ENCODE measurements around the gene NANOS3.

The NANOS3 gene

DNA sequence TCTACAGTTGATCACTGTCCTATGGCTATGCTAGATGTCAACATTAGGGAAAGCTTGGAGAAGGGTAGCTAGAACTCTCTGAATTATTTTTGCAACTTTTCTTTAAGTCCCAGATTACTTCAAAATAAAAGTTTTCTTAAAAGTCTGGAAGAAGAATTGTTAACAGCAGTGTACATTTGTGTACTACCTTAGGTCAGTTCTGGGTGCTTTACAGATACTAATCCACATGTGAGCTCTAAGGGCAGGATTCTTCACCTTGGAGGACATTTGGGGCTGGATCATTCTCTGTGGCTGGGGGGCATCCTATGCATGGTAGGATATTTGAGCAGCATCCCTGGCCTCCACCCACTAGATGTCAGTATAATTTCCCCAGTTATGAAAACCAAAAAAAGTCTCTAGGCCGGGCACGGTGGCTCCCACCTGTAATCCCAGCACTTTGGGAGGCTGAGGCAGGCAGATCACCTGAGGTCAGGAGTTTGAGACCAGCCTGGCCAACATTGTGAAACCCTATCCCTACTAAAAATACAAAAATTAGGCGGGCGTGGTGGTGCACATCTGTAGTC, 26.1 kb downstream of the NANOS3 start:
- H3K36me3 ChIP-seq (ENCODE audit: control insufficient read depth, insufficient read depth, low read length): no peaks in the 10 kb centered on the region
- TF ChIP-seq, protein P1, sequence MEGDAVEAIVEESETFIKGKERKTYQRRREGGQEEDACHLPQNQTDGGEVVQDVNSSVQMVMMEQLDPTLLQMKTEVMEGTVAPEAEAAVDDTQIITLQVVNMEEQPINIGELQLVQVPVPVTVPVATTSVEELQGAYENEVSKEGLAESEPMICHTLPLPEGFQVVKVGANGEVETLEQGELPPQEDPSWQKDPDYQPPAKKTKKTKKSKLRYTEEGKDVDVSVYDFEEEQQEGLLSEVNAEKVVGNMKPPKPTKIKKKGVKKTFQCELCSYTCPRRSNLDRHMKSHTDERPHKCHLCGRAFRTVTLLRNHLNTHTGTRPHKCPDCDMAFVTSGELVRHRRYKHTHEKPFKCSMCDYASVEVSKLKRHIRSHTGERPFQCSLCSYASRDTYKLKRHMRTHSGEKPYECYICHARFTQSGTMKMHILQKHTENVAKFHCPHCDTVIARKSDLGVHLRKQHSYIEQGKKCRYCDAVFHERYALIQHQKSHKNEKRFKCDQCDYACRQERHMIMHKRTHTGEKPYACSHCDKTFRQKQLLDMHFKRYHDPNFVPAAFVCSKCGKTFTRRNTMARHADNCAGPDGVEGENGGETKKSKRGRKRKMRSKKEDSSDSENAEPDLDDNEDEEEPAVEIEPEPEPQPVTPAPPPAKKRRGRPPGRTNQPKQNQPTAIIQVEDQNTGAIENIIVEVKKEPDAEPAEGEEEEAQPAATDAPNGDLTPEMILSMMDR (IDR thresholded peaks at IDR 0.05; ENCODE audit: insufficient read depth, low read length, poor library complexity, severe bottlenecking): peak; percentile 45
- no peaks in the 10 kb centered on the region for H3K27me3 ChIP-seq (replicated peaks; ENCODE audit: control insufficient read depth, insufficient read depth, low read length)
- H3K4me3 ChIP-seq (replicated peaks; ENCODE audit: low read depth, low read length): no peak overlapping the region
- DNase-seq (ENCODE audit: extremely low read depth, insufficient read length): no peak

DNA sequence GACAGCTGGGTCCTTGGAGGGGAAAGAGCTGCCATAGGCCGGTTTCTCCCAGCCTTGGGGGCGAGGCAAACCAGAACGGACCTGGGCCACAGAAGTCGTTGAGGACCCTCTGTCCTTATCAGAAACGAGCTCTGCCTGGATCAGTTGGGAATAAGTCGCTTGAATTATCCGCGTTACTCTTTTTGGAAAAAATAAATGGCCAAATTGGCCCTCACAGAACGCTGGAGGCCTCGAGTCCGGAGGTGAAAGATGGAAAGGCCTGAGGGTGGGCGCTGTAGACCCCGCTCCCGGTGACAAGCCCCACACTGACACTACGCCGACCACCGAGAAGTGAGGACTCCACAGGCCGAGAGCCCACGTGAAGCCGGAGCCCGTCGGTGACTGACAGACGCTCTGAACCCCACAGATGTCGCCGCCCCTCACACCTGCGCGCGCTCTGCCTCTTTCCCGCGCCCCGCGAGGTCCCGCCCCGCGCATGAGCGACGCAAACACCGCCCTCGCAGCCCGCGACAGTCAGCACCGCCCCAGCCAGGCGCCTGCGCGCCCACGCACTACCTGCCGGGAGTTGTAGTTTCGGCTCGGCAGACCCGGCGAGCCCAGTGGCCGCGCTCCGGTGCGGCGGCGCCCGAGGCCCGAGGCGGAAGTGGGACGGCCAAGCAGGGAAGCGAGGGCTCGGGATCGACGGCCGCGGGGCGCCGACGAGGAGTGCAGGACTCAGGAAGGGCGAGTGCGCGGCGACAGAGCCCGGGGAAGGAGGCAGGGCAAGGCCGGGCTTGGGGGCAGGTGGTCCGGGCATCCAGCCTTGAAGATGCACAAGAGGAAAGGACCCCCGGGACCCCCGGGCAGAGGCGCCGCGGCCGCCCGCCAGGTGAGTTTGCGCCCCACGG, 28.9 kb downstream of the NANOS3 start, which contains the start of the genes BRME1 and CC2D1A:
Gene BRME1 (minus strand): TSS at position 484 of the 887 bp plus-strand sequence. CDS start 1,225 bp downstream, outside the sequence.
Gene CC2D1A (plus strand): TSS at position 568 of the 887 bp plus-strand sequence. CDS start 241 bp downstream, at position 809.
- H3K36me3 ChIP-seq (ENCODE audit: control insufficient read depth, insufficient read depth, low read length): no peaks in the 10 kb centered on the region; the same call in 1 of the 2 replicates
- TF ChIP-seq, protein P1 (IDR thresholded peaks at IDR 0.05; ENCODE audit: insufficient read depth, low read length, poor library complexity, severe bottlenecking): no peak
- H3K4me3 ChIP-seq (replicated peaks; ENCODE audit: low read depth, low read length): peak within 1 kb of the TSS; percentile 83
- DNase-seq (ENCODE audit: extremely low read depth, insufficient read length): peak; percentile 95
- no peaks in the 10 kb centered on the region for H3K27me3 ChIP-seq (replicated peaks; ENCODE audit: control insufficient read depth, insufficient read depth, low read length)

DNA sequence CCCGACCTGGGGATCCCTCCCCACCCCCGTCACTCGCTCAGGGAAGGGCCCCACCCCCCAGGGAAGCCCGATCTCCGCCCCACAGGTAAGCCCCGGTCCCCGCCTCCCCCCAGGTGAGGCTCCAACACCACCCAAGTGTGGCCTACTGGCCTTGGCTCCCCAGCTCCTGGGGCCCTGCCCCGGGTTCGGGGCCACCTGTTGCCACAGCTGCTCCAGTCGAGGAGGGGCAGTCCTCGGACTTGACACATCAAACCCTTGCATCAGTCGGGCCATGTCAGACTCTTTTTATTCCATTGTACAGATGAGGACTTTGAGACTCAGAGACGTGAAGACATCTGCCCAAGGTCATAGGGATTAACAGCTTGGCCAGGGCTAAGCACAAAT, 29.6 kb downstream of the NANOS3 start:
- DNase-seq (ENCODE audit: extremely low read depth, insufficient read length): no peak

DNA sequence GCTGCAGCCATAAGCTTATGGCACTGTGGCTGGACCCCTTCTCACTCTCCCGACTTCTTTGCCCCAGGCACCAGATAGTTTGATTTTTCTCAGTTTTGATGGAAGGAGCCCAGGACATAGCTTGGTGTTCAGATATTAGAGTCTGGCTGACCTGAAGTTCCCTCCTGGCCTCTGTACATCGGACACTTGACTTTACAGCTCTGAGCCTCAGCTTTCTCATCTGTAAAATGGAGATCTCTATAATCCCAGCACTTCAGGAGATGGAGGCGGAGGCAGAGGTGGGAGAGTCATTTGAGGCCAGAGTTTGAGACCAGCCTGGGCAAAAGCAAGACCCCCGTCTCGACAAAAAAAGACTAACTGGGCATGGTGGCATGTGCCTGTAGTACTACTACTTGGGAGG, 30.0 kb downstream of the NANOS3 start:
- TF ChIP-seq, protein P1 (IDR thresholded peaks at IDR 0.05; ENCODE audit: insufficient read depth, low read length, poor library complexity, severe bottlenecking): no peak
- DNase-seq (ENCODE audit: extremely low read depth, insufficient read length): no peak
- Histone ChIP-seq H3K27me3 (replicated peaks; ENCODE audit: control insufficient read depth, insufficient read depth, low read length) (no peaks in the 10 kb centered on the region), H3K4me3 (replicated peaks; ENCODE audit: low read depth, low read length) (peak overlapping the region; percentile 83), H3K36me3 (ENCODE audit: control insufficient read depth, insufficient read depth, low read length) (no peaks in the 10 kb centered on the region; the same call in 1 of the 2 replicates)

More for the DNA sequence above, 29.6 kb downstream of the NANOS3 start:
- Histone ChIP-seq H3K27me3 (replicated peaks; ENCODE audit: control insufficient read depth, insufficient read depth, low read length) (no peaks in the 10 kb centered on the region), H3K4me3 (replicated peaks; ENCODE audit: low read depth, low read length) (peak overlapping the region; percentile 83), H3K36me3 (ENCODE audit: control insufficient read depth, insufficient read depth, low read length) (no peaks in the 10 kb centered on the region; the same call in 1 of the 2 replicates)
- TF ChIP-seq, protein P1 (IDR thresholded peaks at IDR 0.05; ENCODE audit: insufficient read depth, low read length, poor library complexity, severe bottlenecking): no peak

DNA sequence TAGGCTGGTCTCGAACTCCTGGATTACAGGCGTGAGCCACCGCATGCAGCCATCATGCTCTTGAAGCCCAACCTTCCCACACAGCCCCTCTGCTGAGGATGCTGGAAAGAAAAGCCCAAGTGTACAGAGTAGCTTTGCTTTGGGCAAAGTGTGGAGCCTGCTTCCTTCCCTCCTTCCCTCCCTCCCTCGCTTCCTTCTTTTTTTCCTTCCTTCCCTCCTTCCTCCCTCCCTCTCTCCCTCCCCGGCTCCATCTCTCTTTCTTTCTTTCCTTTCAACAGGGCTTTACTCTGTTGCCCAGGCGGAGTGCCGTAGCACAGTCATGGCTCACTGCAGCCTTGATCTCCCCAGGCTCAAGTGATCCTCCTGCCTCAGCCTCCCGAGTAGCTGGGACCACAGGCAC, 31.7 kb downstream of the NANOS3 start:
- TF ChIP-seq, protein P1 (IDR thresholded peaks at IDR 0.05; ENCODE audit: insufficient read depth, low read length, poor library complexity, severe bottlenecking): no peak
- no peak for DNase-seq (ENCODE audit: extremely low read depth, insufficient read length)
- Histone ChIP-seq H3K36me3 (ENCODE audit: control insufficient read depth, insufficient read depth, low read length) (peaks cover 8% of the 10 kb centered on the region; the same call in 1 of the 2 replicates), H3K4me3 (replicated peaks; ENCODE audit: low read depth, low read length) (no peak overlapping the region), H3K27me3 (replicated peaks; ENCODE audit: control insufficient read depth, insufficient read depth, low read length) (no peaks in the 10 kb centered on the region)
